MM.1S (cell line): ENCODE data around the gene UGCG.

Experiments used
- CTCF ChIP-seq: fragments of 300-600 bp; sonication (generic); IDR thresholded peaks from 2 replicates; pipeline ENCODE4 v1.5.1; 2016; ENCODE audit warnings: antibody characterized with exemption, low read length, mixed read lengths
- EZH2 ChIP-seq: fragments of 300-600 bp; sonication (generic); optimal IDR thresholded peaks from 2 replicates; pipeline ENCODE3; 2017; ENCODE audit warnings: low read depth, mild to moderate bottlenecking, antibody characterized with exemption, low read length, mixed read lengths

DNA sequence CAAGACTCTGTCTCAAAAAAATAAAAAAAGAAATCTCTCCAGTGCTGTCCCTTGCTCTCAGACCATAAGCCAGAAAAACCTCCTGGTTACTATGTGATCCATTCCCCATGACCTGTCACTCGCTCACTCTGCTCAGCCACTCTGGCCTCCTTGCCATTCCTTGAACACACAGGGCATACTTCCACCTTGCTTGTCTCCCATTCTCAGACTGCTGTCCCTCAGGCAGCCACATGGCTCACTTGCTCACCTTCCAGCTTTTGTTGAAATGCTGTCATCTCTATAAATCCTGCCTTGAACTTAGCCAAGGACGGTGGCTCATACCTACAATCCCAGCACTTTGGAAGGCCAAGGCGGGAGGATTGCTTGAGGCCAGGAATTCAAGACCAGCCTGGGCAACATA lies 82.9 kb downstream of the UGCG start:
- TF ChIP-seq CTCF = no peak
- TF ChIP-seq EZH2 = no peak
